Measurements from ENCODE around the gene OR52D1.

OR52D1 gene

DNA sequence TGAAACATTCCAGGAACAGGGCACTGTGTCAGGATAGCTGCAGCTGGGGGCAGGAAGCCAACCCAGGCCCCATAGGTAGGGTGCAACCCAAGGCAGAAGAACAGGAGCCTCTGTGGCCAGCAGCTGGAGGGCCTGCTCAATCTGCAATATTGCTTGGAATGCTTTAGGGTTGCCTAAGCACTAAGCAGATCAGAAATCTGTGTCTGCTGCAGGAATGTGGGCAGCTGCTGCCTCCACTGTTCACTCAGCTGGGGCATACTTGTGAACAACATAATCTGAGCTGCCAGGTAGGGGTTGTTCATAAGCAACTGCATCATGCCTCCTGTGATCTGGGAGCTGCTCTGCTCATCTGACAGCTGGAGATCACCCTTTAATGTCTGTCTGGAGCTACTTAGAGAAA lies 26.4 kb downstream of the OR52D1 start:
- DNase-seq: no peak

DNA sequence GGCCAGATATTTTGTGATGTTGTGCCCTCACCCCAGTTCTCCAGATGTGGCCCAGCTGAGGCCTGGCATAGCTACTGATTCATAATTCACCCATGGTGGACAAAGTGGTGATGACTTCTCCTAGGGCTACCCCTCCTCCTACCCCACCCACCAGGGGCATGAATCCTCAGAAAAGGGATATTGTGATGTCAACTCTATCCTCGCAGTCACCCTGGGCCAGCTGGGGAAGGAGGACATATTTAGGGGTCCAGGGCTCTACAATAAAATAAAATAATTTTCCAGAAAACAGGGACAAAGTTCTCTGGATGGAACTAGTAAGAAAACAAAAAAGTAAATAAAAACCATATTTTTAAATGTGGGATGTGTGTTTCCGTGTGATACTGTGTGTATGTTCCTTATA lies 28.1 kb downstream of the OR52D1 start, which contains the start of gene UBQLNL:
Gene UBQLNL, minus strand, starts transcription at position 101 of the 400 bp plus-strand sequence. CDS start 258 bp downstream, outside the sequence.
- no peak for DNase-seq

DNA sequence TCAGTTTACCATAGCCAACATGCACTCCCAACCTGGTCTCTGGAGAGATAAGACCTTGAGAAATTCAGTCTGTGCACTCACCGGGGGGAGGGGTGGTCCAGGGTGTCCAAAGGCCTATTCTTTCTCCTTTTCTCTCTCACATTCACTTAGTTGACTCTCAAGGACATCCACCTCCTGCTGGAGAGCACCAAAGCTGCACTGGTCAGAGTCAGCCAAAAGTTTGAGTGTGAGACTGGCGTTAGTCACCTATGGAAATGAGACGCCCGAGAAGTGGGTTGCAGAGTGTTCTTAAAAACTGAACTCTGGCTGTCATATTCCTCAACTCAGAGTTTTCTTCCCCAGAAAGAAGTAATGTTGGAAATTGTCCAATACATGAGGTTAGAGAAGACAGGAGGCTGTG lies 33.1 kb downstream of the OR52D1 start:
- DNase-seq: no peak

DNA sequence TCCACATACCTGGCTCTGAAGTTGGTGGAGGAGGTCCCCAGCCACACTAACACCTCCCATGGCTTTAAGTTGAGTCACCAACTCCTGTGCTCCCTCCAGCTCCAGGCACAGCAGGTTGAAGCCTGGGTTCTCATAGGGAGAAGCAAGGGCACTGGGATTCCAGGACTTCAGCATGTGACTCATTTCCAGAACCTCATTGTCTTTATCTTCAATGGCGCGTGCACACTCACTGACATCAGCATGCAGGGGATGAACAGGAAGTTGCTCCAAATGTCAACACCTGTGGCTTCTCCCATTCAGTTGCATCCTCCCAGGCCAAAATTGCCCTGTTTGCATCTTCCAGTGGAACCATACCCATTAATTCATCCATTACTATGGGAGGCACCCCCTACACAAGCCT lies 33.8 kb downstream of the OR52D1 start:
- DNase-seq: no peak

DNA sequence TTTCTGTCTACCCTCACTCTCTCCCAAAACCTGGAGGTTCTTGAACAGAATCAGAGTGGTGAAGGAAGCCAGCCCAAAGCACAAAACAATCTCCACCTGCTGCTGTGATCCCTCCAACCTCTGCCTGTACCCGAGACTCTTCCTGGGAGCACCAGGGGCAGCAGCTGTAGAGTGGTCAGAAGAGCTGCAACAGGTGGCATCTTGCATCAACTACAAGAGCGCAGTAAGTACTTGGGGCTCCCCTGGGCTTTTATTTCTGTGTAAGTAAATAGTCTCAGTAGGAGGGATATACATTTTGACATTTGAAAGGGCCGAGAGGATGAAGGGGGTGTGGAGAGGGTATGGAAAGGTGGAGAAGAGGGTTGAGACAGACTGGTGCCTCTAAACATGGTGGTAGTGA lies 36.3 kb downstream of the OR52D1 start:
- DNase-seq: no peak

DNA sequence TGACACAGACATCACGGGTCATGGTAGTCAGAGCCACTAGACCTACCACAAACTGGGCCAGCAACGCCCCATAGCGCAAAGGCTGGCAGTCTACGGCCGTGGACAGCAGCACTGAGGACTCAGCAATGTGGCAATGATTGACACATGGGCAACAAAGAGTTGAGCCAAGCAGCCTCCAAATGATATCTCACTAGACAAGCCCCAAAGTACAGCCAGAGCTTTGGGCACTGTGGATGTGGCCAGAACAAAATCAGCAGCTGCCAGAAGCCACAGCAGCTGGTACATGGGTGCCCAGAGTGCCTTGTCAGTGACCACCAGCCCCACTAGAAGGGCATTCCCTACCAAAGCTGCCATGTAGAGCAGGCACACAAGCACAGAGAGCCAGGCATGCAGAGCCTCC lies 39.2 kb downstream of the OR52D1 start:
- DNase-seq: no peak

DNA sequence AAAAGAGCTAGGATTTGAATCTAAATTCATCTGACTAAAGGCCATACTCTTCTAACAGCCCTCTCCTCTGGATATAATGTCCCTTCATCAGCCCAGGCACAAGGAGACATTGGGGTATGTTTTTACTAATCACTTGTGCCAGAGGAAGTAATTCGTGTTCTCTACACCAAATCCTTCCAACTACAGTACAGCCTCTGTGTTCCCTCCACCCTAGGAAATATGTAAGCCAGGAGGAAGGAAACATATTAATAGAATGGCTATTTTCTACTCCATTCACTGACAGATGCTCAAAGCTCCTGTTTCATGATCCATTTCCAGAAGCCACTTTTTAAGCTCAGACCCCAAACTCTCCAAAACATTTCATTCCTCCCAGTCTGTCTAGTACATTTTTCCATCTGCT lies 40.0 kb downstream of the OR52D1 start:
- no peak for DNase-seq

DNA sequence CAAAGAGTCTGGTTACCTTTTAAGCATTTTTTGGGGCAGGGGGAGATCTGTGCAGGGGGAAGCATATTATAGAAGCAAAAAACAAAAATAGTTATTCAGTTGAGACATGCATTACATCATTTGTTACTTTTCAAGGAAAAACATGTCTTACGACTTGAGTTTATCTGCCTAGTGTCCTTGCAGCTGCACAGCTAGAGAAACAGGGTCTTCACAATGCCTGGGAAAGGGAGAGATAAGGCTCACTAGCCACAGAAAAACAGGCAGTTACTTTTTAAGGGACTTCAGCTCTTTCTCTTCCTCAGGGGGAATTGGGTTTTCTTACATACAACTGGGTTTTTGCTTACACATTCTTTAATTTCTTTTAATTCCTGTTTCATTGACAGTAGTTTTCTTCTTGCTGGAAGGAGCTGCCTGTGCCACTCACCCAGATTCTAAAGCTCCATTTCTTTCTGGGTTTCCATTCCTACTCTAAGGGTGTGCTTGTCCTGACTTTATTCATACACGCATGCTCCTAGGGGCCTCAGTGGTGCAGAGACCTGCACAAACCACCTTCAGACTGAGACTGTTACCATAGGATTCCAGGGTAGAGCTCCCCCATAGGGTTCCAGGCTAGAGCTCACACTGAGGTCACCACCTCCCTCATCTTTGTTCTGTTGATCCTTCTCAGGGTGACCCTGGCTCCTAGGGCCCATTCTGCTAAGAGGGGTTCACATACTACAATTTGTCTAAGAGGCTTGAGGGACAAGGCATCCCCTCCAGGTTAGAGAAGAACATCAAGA lies 42.8 kb downstream of the OR52D1 start:
- DNase-seq: no peak

DNA sequence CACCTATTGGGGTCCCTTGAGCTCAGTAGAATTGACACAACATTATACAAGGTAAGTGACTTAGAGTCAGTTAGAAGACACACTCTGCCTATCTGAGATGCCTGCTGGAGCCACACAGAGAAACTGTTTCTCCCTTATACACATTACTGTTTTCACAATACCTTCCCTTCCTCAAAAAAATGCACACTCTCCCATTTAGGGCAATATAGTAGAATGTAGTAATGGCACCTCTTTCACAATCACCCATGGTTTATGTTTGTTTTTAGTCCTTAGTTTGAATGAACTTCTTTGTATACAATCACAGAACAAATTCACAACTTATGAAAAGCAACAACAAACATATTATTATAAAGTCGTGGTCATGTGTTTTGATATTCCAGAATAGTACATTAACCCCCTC lies 45.6 kb downstream of the OR52D1 start:
- no peak for DNase-seq

DNA sequence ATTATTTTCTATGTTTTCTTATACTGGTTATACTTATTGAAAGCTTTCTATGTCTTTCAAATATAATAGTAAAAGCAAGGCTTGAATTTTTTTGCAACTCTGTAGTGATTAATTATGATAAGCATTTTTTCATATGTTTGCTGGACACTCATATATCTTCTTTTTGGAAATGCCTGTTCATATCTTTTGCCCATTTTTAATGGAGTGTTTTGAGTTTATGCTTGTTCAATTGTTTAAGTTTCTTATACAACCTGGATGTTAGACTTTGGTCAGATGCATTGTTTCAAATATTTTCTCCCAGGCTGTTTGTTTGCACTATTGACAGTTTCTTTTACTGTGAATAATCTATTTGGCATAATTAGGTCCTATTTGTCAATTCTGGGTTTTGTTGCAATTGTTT lies 48.0 kb downstream of the OR52D1 start:
- DNase-seq: no peak
